ENCODE measurements around the gene AZIN2.

GRCh38 chr1:33111965-33112364, 31.0 kb downstream of the AZIN2 start:
- TF ChIP-seq CTCF (conservative IDR thresholded peaks at IDR 0.05 in 1 of 2, IDR thresholded peaks at IDR 0.05 in 1 of 2; ENCODE audit: extremely low read depth in 1 of 2, insufficient read depth in 1 of 2, low read depth in 1 of 2, low read length in 2 of 2) (peak; percentile 48 to 62), EZH2 (IDR thresholded peaks at IDR 0.05; ENCODE audit: borderline replicate concordance, low read length) (no peak)

All from mammary epithelial cell (primary cell).